Activated CD4-positive, CD25-positive, alpha-beta regulatory T cell (primary cell): ENCODE data around the gene CTSD.
"Not testable (repeated sequence)": the region's sequence is repeated elsewhere in the genome, so short reads cannot be mapped to it uniquely, and the experiment has no call there.

Experiments
- DNase-seq, 4 experiments: peaks; one replicate each; lab custom pipeline; 2025; lab: John Stamatoyannopoulos, UW

The CTSD gene

DNA sequence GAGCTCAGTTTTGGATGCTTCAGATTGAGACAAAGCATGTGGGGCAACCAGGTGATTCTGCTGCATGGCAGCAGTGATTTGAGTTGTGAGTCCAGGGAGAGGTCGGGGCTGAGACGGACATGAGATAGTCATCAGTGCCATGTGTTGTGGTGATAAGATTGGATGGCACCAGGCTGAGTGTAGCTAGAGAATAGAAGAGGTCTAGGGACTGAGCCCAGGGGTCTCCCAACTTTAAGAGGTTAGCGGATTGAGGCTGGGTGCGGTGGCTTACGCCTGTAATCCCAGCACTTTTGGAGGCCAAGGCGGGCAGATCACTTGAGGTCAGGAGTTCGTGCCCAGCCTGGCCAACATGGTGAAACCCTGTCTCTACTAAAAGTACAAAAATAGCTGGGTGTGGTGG lies 6.3 kb upstream of the CTSD start:
- no peak for DNase-seq

GRCh38 chr11:1769304-1769936 lies 5.7 kb upstream of the CTSD start:
- not testable (repeated sequence) for DNase-seq

DNA sequence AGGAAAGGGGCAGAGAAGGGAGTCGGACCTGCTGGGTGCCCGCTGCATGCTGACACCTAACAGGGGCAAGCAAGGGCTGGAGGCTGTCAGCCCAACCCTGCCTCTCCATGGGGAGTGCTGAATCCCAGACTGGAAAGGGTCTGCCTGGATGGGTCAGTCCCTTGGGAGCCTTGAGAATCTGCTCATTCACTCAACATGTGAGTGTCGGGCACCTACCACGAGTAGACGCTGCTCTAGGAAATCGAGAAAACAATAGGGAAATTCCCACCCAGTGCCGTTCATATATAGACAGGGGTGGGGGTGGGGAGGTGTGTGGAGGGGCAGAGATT lies 4.4 kb upstream of the CTSD start:
- no peak for DNase-seq

DNA sequence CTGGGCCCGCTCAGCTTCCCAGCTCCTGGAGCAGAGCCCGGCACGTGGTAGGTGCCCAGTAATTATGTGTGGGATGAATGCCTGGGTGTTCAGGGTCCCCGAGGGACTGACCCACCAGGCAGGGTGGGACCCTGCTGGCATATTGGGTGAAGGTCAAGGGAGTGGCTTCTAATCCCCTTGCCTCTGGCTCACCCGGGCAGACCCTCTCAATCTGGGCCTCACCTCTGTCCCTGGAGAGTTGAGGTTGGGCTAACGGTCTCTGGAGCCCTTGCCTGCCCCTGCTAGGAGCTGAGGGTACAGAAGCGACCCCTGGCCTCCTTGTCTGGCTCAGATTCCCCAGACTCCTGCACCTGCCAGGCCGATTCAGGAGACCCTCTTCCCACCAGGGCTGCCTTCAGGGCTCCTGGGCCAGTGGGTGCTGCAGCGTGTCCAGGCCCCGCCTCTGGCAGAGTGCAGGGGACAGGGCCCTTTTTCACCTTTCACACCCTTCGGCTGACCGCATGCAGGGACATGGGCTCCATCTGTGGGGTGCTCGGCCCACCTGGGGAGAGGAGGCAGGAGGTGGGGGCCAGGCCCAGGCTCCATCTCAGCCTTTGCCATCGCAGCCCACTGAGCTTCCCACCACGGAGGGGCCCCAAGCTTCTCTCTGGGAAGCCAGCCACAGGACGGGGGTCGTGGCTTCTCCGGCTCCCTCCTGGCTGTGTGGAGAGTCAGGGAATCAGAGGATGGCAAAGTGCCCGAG lies 3.8 kb upstream of the CTSD start:
- no peak for DNase-seq

- DNase-seq: no peak
Observed at GRCh38 chr11:1766719-1767398, 3.1 kb upstream of the CTSD start.

DNA sequence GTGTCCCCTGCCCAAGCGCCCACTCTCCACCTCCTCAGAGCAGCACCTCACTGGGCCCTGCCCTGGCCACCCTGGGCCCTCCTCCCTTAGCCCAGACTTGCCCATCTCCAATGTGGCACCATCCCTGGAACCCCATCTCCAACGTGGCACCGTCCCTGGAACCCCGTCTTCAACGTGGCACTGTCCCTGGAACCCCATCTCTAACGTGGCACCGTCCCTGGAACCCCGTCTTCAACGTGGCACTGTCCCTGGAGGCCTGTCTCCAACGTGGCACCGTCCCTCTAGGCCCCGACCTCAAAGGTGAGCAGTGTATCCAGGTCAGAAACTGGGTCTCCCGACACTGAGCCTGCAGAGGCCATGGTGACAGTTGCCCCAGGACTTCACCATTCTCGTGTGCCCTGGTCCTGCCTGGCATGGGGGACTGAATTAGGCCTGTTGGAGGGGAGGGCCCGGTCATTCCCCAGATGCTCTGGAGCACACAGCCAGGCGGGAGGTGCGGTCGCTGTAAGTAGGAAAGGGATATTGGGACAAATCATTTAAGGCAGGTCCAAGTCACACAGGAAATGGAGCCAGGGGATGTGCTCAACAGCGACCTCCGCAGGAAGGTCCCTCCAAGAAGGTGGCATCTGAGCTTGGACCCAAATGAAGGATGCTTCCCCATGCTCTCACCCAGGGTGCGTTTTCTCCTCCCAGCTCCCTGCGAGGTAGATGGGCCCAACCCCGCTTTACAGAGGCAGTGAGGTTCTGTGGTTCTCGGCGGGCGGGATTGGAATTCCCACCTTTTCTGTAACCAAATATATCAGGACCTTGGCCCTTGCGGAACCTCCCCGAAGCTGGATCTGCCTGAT lies 2.4 kb upstream of the CTSD start:
- DNase-seq: no peak

DNA sequence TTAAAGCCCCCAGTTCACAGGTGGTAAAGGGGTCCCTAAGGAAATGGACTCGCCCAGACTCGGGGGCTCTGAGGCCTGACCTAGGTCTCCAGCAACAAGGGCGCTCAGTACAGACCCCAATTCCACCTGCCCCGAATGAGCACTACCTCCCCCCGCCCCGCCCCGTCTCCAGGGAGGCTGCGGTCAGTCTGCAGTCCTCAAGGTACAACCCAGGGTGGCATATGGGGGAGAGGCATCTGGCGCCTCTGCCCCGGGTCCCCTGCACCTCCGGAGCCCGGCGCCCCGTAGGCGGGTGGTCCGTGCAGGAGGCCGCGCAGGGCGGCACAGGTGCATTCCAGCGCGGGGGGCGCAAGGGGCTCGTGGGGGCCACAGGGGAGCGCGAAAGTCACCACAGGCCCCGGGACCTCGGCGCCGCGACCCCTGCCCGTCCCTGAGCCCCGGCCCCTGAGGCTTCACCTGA lies 361 bp downstream of the CTSD start:
- no peak for DNase-seq

DNA sequence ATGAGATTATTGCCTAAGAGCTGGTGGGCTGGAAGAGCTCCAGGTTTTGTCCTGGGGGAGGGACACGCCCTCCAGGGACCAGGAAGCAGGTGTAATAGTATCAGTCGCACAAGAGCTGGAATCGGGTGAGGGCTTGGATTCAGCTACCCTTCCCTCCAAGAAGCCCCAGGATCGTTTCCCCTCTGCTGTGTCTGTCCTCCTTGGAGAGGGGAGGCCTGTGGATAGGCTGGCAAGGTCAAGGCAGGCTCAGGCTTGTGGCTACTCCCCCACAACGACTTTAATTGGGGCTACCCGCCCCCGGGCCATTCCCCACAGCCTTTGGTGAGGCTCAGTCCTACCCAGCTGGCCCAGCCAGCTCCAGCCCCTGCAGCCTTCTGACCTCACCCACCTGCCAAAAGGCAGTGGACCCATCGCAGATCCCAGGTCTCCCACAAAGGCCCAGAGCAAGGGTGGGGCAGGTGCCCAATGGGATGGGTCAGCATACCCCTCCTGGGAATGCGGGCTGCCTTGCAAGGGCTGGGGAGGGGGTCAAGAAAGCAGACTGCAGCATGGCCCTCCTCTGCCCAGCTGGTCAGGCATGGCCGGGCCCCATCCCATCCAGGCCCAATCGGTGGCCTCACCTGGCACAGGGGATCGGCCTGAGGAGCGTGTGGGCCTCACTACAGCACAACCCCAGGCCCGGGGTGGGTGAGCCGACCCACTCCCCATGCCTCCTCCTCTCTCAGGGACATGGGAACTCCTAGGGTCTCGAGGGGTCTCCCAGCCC lies 1.0 kb downstream of the CTSD start:
- DNase-seq: no peak

DNA sequence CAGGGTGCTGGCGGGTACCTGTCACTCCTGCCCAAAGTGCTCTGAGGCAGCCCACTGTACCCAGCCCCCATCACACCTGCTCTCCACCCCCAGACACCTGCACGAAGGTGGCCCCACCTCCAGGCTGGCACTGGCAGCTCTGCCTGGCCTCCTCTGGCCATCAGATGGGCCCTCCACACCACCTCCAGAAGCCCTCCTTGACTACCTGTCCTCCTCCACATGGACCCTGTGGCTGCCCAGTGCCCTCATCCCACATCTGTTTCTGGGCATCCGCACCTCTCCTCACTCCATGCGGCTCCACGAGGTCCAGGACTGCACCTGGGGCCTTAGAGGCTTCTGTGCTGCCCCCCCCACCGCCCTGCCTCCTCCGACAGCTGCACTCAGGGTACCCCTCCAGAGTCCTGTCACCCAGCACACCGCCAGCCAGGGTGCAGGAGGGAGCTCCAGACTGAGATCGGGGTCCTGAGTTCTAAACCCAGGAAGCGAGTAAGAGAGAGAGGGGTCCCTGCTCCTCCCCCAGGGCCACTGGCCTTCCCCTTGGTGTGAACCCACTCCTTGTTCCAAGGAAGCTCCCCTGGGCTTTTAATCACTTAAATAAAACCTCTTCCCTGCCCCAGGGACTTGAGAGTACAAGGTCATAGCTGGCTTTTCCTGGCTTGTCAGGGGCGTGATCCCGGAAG lies 1.7 kb downstream of the CTSD start:
- no peak for DNase-seq

- DNase-seq: no peak
Observed at GRCh38 chr11:1761110-1761856, 2.4 kb downstream of the CTSD start.

DNA sequence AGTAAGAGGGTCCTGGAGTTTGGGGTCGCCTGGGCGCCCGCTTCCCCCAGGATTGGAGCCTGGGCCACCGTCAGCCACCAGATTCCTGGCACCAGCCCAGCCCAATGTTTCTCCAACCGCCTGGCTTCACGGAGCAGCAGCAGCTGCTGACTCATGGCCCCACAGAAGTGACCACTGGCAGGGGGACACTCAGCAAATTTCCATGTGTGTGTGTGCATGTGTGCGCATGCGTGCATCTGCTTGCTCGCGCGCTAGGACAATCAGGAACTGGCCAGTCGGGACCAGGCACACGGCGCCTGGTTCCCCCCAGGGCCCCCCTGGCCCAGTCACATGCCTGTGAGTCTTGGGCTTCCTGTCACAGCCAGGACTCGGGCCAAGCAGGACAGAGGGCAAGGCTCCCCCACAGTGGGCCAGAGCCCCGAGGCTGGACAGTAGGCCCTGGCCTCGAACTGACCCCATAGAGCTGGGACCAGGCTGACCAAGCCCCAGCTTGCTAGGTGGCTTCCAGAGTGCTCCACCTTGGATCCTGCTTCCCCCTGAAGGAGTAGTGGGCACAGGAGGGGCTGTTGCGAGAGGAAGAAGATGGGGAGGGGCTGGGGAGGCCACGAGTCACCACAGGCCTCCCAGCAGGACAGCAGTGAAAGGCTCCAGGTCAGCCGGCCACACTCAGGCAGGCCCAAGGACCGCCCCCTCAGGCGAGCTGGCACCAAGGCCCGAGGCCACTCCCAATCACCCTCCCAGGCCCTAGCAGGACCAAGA lies 3.2 kb downstream of the CTSD start:
- no peak for DNase-seq

GRCh38 chr11:1759851-1760220 lies 3.9 kb downstream of the CTSD start:
- no peak for DNase-seq

DNA sequence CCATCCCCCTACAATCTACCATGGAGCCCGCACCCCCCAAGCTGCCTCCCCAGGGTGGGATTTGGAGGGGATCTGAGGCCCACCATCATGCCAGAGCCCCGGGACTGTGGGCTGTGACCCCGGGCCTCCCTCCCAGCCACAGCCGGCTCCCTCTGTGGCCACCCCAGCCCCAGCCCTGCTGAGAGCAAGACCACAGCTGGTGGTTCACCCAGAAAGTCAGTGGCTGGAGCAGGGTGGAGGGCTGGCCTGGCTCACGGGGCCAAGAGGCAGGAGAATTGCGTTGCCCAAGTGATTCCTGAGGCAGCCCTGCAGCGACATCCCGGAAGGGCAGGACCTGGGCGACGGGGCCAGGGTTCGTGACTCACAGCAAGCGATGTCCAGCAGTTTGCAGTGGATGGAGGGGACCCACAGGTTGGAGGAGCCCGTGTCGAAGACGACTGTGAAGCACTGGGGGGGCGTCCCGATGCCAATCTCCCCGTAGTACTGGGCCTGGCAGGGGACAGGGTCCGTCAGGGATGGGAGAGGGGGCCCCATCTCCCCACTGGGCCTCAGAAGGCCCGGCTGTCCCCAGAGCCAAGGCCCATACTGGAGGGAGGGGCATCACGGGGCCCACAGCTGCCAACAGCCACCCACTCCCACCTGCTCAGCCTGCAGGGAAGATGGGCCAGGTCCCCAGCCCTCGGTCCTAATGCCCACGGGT lies 4.4 kb downstream of the CTSD start:
- DNase-seq: no peak

GRCh38 chr11:1758611-1759150 lies 5.0 kb downstream of the CTSD start:
- DNase-seq: no peak

DNA sequence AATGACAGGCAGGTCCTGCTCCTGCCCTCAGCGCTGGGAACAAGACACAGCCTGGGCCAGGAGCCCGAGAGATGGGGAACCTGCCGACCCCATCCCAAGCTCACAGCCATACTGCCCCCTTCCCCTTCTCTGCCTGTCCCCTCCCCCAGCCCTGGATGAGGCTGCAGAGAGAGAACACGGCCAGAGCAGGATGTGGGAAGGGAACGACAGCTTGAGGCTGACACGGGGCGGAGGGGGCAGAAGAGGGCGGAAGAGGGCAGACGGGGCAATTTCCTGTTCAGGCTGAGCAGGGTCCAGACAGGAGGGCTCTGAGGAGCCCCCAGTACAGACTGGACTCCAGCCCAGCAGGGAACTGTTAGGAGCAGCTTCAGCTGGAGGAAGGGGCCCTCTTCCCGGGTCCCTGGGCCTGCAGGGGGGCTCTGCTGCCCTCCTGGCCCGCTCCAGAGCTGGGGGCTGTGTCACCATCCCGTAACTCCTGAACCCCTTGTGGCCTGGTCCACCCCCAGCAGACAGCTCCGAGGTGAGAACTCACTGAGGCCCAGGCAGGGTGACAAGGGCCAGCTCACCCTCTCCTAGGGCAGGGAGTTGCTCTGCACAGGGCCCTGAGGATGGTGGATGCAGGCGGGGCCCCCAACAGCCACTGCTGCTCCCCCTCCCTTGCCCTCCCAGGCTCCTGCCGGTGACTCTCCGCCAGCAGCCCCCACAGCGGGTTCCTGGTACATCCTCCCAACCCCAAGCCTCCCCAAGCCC lies 5.7 kb downstream of the CTSD start:
- peak in 3 of 4 experiments; percentile 29 to 57 (median 39) for DNase-seq

DNA sequence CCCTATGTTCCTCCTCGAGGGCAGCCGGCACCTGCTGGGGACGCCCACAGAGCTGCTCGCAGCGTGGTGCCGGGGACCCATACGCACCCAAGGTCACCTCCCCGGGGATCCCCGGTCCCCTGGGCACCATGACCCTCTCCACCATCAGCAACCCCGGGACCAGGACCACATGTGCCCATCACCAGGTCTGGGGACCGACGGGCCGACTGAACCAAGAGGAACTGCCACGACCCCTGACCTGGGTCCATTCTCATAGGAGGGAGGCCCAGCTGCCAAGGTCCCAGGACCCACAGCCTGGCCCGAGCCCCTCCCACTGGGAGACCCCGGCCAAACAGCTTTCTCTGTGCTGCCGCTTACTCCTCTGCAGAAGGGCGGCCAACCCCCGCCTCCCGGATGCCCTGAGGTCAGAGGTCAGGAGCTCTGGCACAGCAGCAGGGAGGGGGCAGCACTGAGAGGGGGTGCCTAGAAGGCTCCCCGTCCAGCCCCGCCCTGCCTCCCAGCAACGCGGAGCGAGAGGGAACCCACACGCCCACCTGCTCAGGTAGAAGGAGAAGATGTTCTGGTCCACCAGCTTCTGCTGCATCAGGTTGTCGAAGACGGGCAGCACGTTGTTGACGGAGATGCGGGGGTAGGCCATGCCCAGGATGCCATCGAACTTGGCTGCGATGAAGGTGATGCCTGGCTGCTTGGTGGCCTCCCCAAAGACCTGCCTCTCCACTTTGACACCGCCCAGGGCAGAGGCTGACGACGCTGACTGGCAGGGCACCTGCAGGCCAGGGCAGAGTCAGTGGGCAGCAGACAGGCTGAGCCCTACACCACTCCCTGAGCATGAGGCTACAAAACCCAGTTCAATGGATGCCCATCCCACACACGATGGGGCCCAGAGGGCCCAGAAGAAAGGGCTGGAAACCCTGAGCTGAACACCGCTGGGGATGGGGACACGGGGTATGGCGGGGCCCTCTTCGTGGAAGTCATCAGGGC lies 6.6 kb downstream of the CTSD start:
- DNase-seq: no peak
